ENCODE results near the gene PDLIM5. TPM values are rescaled to one million over a fixed set of nuclear protein-coding genes. Genes with fewer than 3 reads are reported as not detected.

Gene PDLIM5
- total RNA-seq, 2 experiments from 2014 or later: 14.8 to 18.3 TPM

GRCh38 chr4:94504545-94504944 is 52.8 kb downstream of the PDLIM5 start:
- DNase-seq (no peak), ATAC-seq (no peak)
- TF ChIP-seq CTCF (IDR thresholded peaks at IDR 0.05): no peak
- ChIA-PET POLR2A (no interaction called here), CTCF (no interaction called here)
- H3K36me3 Mint-ChIP-seq (ENCODE audit: low read depth): no peaks in the 10 kb centered on the region
- intact Hi-C loops (cut with micrococcal nuclease): no loop called here
- peaks cover 11% of the 10 kb centered on the region for H3K4me1 Mint-ChIP-seq (ENCODE audit: low read depth)
- no peaks in the 10 kb centered on the region for H3K9me3 Mint-ChIP-seq
- H3K27ac Mint-ChIP-seq: no peak overlapping the region
- no peak overlapping the region for H3K4me3 Mint-ChIP-seq
- H3K27me3 Mint-ChIP-seq: no peaks in the 10 kb centered on the region

- H3K9me3 Mint-ChIP-seq: no peaks in the 10 kb centered on the region
- CTCF ChIA-PET: no interaction called here
- no peaks in the 10 kb centered on the region for H3K27me3 Mint-ChIP-seq
- H3K4me3 Mint-ChIP-seq: no peak overlapping the region
- H3K36me3 Mint-ChIP-seq (ENCODE audit: low read depth): no peaks in the 10 kb centered on the region
- DNase-seq (no peak), ATAC-seq (no peak)
- POLR2A ChIA-PET: no interaction called here
- no peak overlapping the region for H3K27ac Mint-ChIP-seq
- intact Hi-C loops (cut with micrococcal nuclease): no loop called here
- TF ChIP-seq CTCF (IDR thresholded peaks at IDR 0.05): no peak
- H3K4me1 Mint-ChIP-seq (ENCODE audit: low read depth): peaks cover 11% of the 10 kb centered on the region
Measured at GRCh38 chr4:94506822-94507221, 55.1 kb downstream of the PDLIM5 start.

GRCh38 chr4:94507281-94507680 is 55.5 kb downstream of the PDLIM5 start:
- intact Hi-C loops (cut with micrococcal nuclease): no loop called here
- ATAC-seq (peak; percentile 62), DNase-seq (no peak)
- TF ChIP-seq CTCF (IDR thresholded peaks at IDR 0.05): no peak
- Mint-ChIP-seq H3K36me3 (ENCODE audit: low read depth) (no peaks in the 10 kb centered on the region), H3K9me3 (no peaks in the 10 kb centered on the region), H3K27me3 (no peaks in the 10 kb centered on the region), H3K4me3 (no peak overlapping the region), H3K4me1 (ENCODE audit: low read depth) (peaks cover 11% of the 10 kb centered on the region), H3K27ac (no peak overlapping the region)
- POLR2A ChIA-PET: no interaction called here
- CTCF ChIA-PET: no interaction called here

GRCh38 chr4:94507708-94508107 is 56.0 kb downstream of the PDLIM5 start:
- peak; percentile 95 for ATAC-seq
- Mint-ChIP-seq H3K36me3 (ENCODE audit: low read depth) (no peaks in the 10 kb centered on the region), H3K4me3 (no peak overlapping the region), H3K9me3 (no peaks in the 10 kb centered on the region), H3K27ac (no peak overlapping the region), H3K27me3 (no peaks in the 10 kb centered on the region), H3K4me1 (ENCODE audit: low read depth) (peaks cover 11% of the 10 kb centered on the region)
- POLR2A ChIA-PET: no interaction called here
- CTCF ChIA-PET: no interaction called here
- peak; percentile 12 for DNase-seq
- intact Hi-C loops (cut with micrococcal nuclease): no loop called here
- no peak for TF ChIP-seq CTCF (IDR thresholded peaks at IDR 0.05)

GRCh38 chr4:94508296-94508695 is 56.6 kb downstream of the PDLIM5 start:
- no peak for ATAC-seq
- Mint-ChIP-seq H3K36me3 (ENCODE audit: low read depth) (no peaks in the 10 kb centered on the region), H3K27me3 (no peaks in the 10 kb centered on the region), H3K27ac (no peak overlapping the region), H3K9me3 (no peaks in the 10 kb centered on the region), H3K4me1 (ENCODE audit: low read depth) (peaks cover 11% of the 10 kb centered on the region), H3K4me3 (no peak overlapping the region)
- intact Hi-C loops (cut with micrococcal nuclease): no loop called here
- ChIA-PET POLR2A (no interaction called here), CTCF (no interaction called here)
- DNase-seq: no peak
- no peak for TF ChIP-seq CTCF (IDR thresholded peaks at IDR 0.05)

All from activated CD8-positive, alpha-beta T cell treated with anti-CD3 and anti-CD28 coated beads for 36 hours (primary cell).